Measurements from ENCODE around the gene SGCA.

DNA sequence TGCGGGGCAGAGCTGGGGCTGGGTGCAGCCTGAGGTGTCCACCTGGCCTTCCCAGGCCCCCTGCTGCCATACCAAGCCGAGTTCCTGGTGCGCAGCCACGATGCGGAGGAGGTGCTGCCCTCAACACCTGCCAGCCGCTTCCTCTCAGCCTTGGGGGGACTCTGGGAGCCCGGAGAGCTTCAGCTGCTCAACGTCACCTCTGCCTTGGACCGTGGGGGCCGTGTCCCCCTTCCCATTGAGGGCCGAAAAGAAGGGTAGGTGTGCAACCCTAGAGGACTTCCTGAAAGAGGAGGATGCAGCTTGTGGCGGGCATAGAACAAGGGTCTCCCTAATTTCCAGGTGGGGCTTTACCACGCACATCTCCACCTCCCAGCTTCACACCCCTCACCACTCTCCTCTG, 2.5 kb downstream of the SGCA start:
- TF ChIP-seq EZH2 (IDR thresholded peaks at IDR 0.05; ENCODE audit: low read length), result no peak
- TF ChIP-seq, protein P1, sequence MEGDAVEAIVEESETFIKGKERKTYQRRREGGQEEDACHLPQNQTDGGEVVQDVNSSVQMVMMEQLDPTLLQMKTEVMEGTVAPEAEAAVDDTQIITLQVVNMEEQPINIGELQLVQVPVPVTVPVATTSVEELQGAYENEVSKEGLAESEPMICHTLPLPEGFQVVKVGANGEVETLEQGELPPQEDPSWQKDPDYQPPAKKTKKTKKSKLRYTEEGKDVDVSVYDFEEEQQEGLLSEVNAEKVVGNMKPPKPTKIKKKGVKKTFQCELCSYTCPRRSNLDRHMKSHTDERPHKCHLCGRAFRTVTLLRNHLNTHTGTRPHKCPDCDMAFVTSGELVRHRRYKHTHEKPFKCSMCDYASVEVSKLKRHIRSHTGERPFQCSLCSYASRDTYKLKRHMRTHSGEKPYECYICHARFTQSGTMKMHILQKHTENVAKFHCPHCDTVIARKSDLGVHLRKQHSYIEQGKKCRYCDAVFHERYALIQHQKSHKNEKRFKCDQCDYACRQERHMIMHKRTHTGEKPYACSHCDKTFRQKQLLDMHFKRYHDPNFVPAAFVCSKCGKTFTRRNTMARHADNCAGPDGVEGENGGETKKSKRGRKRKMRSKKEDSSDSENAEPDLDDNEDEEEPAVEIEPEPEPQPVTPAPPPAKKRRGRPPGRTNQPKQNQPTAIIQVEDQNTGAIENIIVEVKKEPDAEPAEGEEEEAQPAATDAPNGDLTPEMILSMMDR (optimal IDR thresholded peaks at IDR 0.05 in 1 of 3, IDR thresholded peaks at IDR 0.05 in 1 of 3, conservative IDR thresholded peaks at IDR 0.05 in 1 of 3; ENCODE audit: extremely low read depth in 1 of 3, insufficient read depth in 2 of 3, low read length in 3 of 3), result no peak

All from keratinocyte (primary cell).